ENCODE data around the gene CCDC85C. TPM values are rescaled to one million over a fixed set of nuclear protein-coding genes. Genes with fewer than 3 reads are reported as not detected.
A peak's percentile ranks its signal among the peaks of the same experiment; 100 is the strongest.

The CCDC85C gene
- total RNA-seq, 2 donors from 2014 or later: 35.1 to 47.2 TPM

DNA sequence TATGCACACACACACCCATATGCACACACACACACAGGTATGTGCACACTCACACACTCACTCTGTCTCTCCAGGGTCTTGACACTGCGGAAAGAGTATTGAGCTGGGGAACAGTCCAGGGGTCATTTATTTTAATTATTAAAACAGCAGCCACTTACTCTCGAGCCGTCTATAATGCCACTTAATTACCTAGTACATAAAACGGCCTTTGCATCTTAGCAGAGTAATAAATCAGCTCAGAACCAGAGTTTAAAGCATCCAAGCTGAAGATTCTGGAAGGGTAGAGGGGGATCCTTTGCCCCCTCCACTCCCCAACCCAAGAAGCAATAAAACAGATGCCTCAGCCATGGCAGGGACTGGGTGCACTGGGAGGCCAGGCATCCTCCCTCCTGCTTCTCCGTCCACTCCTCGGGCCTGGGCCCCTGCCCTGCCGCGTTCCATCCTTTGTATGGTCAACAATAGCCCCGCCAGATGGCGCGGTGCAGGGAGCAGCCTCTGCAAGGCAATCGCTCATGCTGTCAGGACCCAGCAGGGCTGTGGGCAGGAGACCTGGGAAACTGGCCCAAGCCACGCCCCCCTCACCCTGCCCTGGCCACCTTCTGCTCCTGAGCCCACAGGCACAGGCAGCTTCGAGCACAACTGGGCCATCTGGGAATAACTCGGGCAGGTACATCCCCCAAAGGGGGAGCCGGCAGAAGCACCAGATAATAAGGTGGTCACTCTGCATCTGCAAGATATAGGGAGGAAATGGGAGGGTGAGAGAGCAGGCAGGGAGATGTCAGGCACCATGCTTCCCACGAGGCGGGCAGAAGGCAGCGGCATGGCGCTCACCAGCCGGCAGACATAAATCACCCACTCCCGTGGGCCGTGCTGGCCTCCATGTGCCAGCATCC is 40.9 kb downstream of the CCDC85C start:
- intact Hi-C loops (cut with DNase I): loop anchor here (5.0 kb wide), 2 partner anchors 39 to 41 kb away; partner anchors contain the start of gene CCDC85C
- peaks cover 59% of the 10 kb centered on the region for H3K4me1 ChIP-seq (replicated peaks)
- no peaks in the 10 kb centered on the region for H3K36me3 ChIP-seq
- peak; percentile 79 for DNase-seq (ENCODE audit: low spot score)
- H3K9me3 ChIP-seq: no peaks in the 10 kb centered on the region
- WGBS: 34% methylated on average over 23 of the region's 23 CpGs
- TF ChIP-seq, protein P1, sequence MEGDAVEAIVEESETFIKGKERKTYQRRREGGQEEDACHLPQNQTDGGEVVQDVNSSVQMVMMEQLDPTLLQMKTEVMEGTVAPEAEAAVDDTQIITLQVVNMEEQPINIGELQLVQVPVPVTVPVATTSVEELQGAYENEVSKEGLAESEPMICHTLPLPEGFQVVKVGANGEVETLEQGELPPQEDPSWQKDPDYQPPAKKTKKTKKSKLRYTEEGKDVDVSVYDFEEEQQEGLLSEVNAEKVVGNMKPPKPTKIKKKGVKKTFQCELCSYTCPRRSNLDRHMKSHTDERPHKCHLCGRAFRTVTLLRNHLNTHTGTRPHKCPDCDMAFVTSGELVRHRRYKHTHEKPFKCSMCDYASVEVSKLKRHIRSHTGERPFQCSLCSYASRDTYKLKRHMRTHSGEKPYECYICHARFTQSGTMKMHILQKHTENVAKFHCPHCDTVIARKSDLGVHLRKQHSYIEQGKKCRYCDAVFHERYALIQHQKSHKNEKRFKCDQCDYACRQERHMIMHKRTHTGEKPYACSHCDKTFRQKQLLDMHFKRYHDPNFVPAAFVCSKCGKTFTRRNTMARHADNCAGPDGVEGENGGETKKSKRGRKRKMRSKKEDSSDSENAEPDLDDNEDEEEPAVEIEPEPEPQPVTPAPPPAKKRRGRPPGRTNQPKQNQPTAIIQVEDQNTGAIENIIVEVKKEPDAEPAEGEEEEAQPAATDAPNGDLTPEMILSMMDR (IDR thresholded peaks at IDR 0.05): peak in 3 of 4 experiments; percentile 27 to 70 (median 54)
- TF ChIP-seq POLR2A (IDR thresholded peaks at IDR 0.05) (no peak), POLR2AphosphoS5 (IDR thresholded peaks at IDR 0.05) (peak; percentile 86)
- peak overlapping the region; percentile 60 to 84 for H3K27ac ChIP-seq
- H3K4me3 ChIP-seq: no peak overlapping the region
- no peaks in the 10 kb centered on the region for H3K27me3 ChIP-seq (replicated peaks; ENCODE audit: insufficient read depth)

DNA sequence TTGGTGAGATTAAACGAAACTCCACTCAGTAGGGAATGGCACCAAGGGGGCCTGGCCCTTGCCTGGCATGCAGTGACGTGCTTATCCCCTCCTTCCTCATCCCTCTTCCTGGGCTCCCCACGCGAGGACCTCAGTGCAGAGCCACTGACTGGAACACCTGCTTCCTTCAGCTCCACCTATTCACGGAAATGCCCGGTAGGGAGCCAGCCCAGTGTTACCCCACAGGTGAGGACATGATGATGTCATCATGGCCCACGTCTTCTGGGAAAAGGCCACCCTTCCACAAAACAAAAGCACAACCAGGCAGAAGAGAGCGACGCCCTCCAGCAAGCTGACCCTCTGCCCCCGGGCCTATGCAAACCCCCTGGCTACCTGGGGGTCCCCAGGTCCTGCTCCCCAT is 42.1 kb downstream of the CCDC85C start:
- no peak for DNase-seq (ENCODE audit: low spot score)
- no peak for TF ChIP-seq POLR2AphosphoS5 (IDR thresholded peaks at IDR 0.05)
- intact Hi-C loops (cut with DNase I): loop anchor here (5.0 kb wide), 2 partner anchors 40 kb away; partner anchors contain the start of gene CCDC85C
- no peaks in the 10 kb centered on the region for H3K9me3 ChIP-seq
- peaks cover 52% of the 10 kb centered on the region for H3K4me1 ChIP-seq (replicated peaks)
- no peaks in the 10 kb centered on the region for H3K27me3 ChIP-seq (replicated peaks; ENCODE audit: insufficient read depth)
- 50% methylated on average over 10 of the region's 10 CpGs for WGBS
- H3K36me3 ChIP-seq: no peaks in the 10 kb centered on the region
- peak overlapping the region; percentile 60 to 84 for H3K27ac ChIP-seq
- no peak overlapping the region for H3K4me3 ChIP-seq

DNA sequence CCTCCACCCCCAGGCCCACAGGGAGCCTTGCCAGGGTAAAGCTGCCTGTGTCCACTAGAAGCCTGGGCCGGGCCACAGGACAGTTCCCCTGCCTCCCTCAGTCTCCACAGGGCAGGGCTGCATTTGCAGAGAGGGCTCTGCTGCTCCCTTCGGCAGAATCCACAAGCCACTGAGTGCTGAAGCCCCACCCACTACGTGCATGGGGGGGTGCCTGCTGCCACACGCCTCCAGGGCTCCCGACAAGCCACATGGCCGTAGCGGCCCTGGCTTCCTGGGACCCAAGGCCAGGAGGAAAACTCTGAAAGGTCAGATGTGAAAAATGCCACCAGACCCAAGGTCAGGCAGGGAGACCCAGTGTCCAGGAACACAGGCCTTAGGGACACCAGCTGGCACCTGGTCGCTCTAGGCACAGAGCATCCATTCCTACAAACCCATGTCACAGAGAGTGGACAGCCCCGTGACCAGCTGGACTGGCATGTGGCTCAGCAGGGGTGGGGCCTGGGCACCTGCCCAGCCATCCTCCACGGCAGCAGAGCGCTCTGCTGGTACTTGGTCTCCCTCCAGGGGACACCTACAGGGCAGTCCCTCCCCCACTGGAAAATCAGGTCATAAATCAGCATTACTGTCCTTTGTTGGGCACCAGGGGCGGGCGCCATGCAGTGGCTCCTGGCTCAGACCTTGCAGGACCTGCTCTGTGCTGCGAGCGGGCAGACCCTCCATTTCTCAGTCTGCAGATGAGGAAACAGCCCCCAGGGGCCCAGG is 42.9 kb downstream of the CCDC85C start:
- DNase-seq (ENCODE audit: low spot score): peak; percentile 85
- WGBS: 31% methylated on average over 15 of the region's 15 CpGs
- intact Hi-C loops (cut with DNase I): loop anchor here (5.0 kb wide), 2 partner anchors 39 to 41 kb away; partner anchors contain the start of gene CCDC85C
- Histone ChIP-seq H3K4me1 (replicated peaks) (peaks cover 45% of the 10 kb centered on the region), H3K27me3 (replicated peaks; ENCODE audit: insufficient read depth) (no peaks in the 10 kb centered on the region), H3K36me3 (no peaks in the 10 kb centered on the region), H3K9me3 (no peaks in the 10 kb centered on the region), H3K27ac (peak overlapping the region; percentile 60 to 84), H3K4me3 (no peak overlapping the region)
- no peak for TF ChIP-seq POLR2A (IDR thresholded peaks at IDR 0.05)
- peak; percentile 83 for TF ChIP-seq POLR2AphosphoS5 (IDR thresholded peaks at IDR 0.05)
- TF ChIP-seq, protein P1 (IDR thresholded peaks at IDR 0.05): peak in 2 of 4 experiments; percentile 15 to 37

DNA sequence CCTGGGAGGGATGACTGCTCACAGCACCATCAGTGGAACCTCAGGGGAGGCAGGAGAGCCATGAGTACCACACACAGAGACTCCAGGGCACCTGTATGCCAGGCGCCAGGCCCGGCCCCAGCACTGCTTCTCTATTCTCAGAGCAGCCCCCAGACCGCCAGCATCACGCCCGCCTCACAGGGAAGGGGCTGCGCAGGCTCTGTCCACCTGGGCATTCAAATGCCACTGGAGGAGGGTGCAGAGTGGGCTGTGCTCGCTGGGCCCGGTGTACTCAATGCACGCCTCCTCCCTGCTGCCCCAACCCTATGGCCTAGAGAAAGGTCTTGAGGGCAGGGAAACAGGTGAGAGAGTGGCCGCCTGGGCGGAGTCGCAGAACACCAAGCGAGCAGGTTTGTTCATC is 43.6 kb downstream of the CCDC85C start:
- Histone ChIP-seq H3K27me3 (replicated peaks; ENCODE audit: insufficient read depth) (no peaks in the 10 kb centered on the region), H3K9me3 (no peaks in the 10 kb centered on the region), H3K4me1 (replicated peaks) (peaks cover 41% of the 10 kb centered on the region), H3K36me3 (no peaks in the 10 kb centered on the region), H3K4me3 (no peak overlapping the region), H3K27ac (peak overlapping the region; percentile 60 to 84)
- WGBS: 90% methylated on average over 13 of the region's 13 CpGs
- TF ChIP-seq POLR2AphosphoS5 (IDR thresholded peaks at IDR 0.05): no peak
- TF ChIP-seq POLR2A (IDR thresholded peaks at IDR 0.05): no peak
- TF ChIP-seq, protein P1 (IDR thresholded peaks at IDR 0.05): no peak
- DNase-seq (ENCODE audit: low spot score): no peak
- intact Hi-C loops (cut with DNase I): loop anchor here (5.0 kb wide), 2 partner anchors 38 to 42 kb away; partner anchors contain the start of gene CCDC85C

All from prostate gland (tissue), 2 donors.